Measurements from ENCODE around the gene PNPLA5. TPM values are rescaled to one million over a fixed set of nuclear protein-coding genes. Genes with fewer than 3 reads are reported as not detected.

PNPLA5 gene
- total RNA-seq, 1 experiment from 2014 or later = not detected

GRCh38 chr22:43917521-43917920 lies 25.7 kb upstream of the PNPLA5 start:
- ATAC-seq = no peak
- Histone ChIP-seq H3K36me3 (ENCODE audit: low read depth, low read length) (no peaks in the 10 kb centered on the region), H2AFZ (ENCODE audit: low read length) (no peak overlapping the region), H3K27ac (ENCODE audit: low read length) (no peak overlapping the region), H3K79me2 (ENCODE audit: low read length) (no peaks in the 10 kb centered on the region), H3K4me2 (ENCODE audit: low read length) (no peak overlapping the region), H3K4me3 (ENCODE audit: low read length) (no peak overlapping the region), H3K27me3 (ENCODE audit: low read length) (no peaks in the 10 kb centered on the region), H3F3A (ENCODE audit: low read length, unreplicated experiment) (no peaks in the 10 kb centered on the region), H3K9me3 (ENCODE audit: low read length) (no peaks in the 10 kb centered on the region), H3K4me1 (ENCODE audit: insufficient read depth, low read length) (peaks cover 13% of the 10 kb centered on the region), H4K20me1 (ENCODE audit: low read length) (no peaks in the 10 kb centered on the region), H3K9me2 (replicated peaks; ENCODE audit: low read length) (no peaks in the 10 kb centered on the region), H3K9ac (ENCODE audit: low read length) (no peak overlapping the region)
- TF ChIP-seq EZH2 (IDR thresholded peaks at IDR 0.05; ENCODE audit: low read length, unreplicated experiment) (no peak), EZH2phosphoT487 (IDR thresholded peaks at IDR 0.05; ENCODE audit: borderline replicate concordance, low read length) (no peak)
- TF ChIP-seq, protein P1, sequence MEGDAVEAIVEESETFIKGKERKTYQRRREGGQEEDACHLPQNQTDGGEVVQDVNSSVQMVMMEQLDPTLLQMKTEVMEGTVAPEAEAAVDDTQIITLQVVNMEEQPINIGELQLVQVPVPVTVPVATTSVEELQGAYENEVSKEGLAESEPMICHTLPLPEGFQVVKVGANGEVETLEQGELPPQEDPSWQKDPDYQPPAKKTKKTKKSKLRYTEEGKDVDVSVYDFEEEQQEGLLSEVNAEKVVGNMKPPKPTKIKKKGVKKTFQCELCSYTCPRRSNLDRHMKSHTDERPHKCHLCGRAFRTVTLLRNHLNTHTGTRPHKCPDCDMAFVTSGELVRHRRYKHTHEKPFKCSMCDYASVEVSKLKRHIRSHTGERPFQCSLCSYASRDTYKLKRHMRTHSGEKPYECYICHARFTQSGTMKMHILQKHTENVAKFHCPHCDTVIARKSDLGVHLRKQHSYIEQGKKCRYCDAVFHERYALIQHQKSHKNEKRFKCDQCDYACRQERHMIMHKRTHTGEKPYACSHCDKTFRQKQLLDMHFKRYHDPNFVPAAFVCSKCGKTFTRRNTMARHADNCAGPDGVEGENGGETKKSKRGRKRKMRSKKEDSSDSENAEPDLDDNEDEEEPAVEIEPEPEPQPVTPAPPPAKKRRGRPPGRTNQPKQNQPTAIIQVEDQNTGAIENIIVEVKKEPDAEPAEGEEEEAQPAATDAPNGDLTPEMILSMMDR (conservative IDR thresholded peaks at IDR 0.05; ENCODE audit: low read depth, low read length) = no peak
- BruUV-seq (replicated peaks) = no TSS peak
- intact Hi-C loops (cut with micrococcal nuclease) = no loop called here
- CTCF ChIA-PET = no interaction called here
- POLR2A ChIA-PET (ENCODE audit: unreplicated experiment) = no interaction called here
- no peak for DNase-seq

- Histone ChIP-seq H3K27ac (ENCODE audit: low read length) (no peak overlapping the region), H4K20me1 (ENCODE audit: low read length) (no peaks in the 10 kb centered on the region), H3K4me2 (ENCODE audit: low read length) (no peak overlapping the region), H3F3A (ENCODE audit: low read length, unreplicated experiment) (no peaks in the 10 kb centered on the region), H3K27me3 (ENCODE audit: low read length) (peaks cover 3% of the 10 kb centered on the region; the same call in 1 of the 2 replicates), H3K9me2 (replicated peaks; ENCODE audit: low read length) (no peaks in the 10 kb centered on the region), H2AFZ (ENCODE audit: low read length) (no peak overlapping the region), H3K9ac (ENCODE audit: low read length) (no peak overlapping the region), H3K4me1 (ENCODE audit: insufficient read depth, low read length) (no peaks in the 10 kb centered on the region), H3K36me3 (ENCODE audit: low read depth, low read length) (no peaks in the 10 kb centered on the region), H3K9me3 (ENCODE audit: low read length) (no peaks in the 10 kb centered on the region), H3K4me3 (ENCODE audit: low read length) (no peak overlapping the region), H3K79me2 (ENCODE audit: low read length) (no peaks in the 10 kb centered on the region)
- POLR2A ChIA-PET (ENCODE audit: unreplicated experiment) = no interaction called here
- CTCF ChIA-PET = no interaction called here
- DNase-seq (no peak), ATAC-seq (no peak)
- intact Hi-C loops (cut with micrococcal nuclease) = no loop called here
- no TSS peak for BruUV-seq (replicated peaks)
- TF ChIP-seq EZH2 (IDR thresholded peaks at IDR 0.05; ENCODE audit: low read length, unreplicated experiment) (no peak), EZH2phosphoT487 (IDR thresholded peaks at IDR 0.05; ENCODE audit: borderline replicate concordance, low read length) (no peak)
- TF ChIP-seq, protein P1 (conservative IDR thresholded peaks at IDR 0.05; ENCODE audit: low read depth, low read length) = no peak
Observed at GRCh38 chr22:43911351-43911750, 19.5 kb upstream of the PNPLA5 start.

DNA sequence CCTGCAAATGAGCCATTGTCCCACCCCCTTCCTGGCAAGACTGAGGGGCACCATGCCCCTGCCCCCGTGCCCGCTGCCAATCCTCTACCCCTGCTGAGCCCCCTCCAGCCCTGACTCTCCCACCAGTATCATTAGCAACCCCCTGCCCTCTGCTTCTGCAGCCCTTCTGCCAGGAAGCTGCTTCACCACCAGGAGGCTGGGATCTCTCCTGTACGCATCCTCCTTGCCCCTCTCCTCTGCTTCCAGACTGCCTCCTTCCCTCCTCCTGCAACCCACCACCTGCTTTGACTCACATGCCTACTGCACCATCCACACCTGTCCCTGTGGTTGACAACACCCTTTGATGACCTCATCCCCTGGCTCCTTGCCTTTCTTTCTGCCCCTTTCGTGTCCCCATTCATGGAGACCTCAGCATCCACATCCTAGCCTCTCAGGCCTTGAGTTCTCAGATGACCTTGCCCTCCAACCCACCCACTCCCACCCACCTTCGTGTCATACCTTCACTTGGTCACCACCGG lies 18.4 kb upstream of the PNPLA5 start:
- H3K9ac ChIP-seq (ENCODE audit: low read length) = no peak overlapping the region
- TF ChIP-seq EZH2phosphoT487 (IDR thresholded peaks at IDR 0.05; ENCODE audit: borderline replicate concordance, low read length) = no peak
- no peak for TF ChIP-seq EZH2 (IDR thresholded peaks at IDR 0.05; ENCODE audit: low read length, unreplicated experiment)
- TF ChIP-seq, protein P1 (conservative IDR thresholded peaks at IDR 0.05; ENCODE audit: low read depth, low read length) = no peak
- BruUV-seq (replicated peaks) = no TSS peak
- no peak overlapping the region for H3K27ac ChIP-seq (ENCODE audit: low read length)
- intact Hi-C loops (cut with micrococcal nuclease) = no loop called here
- no peaks in the 10 kb centered on the region for H3K36me3 ChIP-seq (ENCODE audit: low read depth, low read length)
- no peaks in the 10 kb centered on the region for H3K9me3 ChIP-seq (ENCODE audit: low read length)
- H3K4me1 ChIP-seq (ENCODE audit: insufficient read depth, low read length) = no peaks in the 10 kb centered on the region
- peak; percentile 14 for DNase-seq
- H3K79me2 ChIP-seq (ENCODE audit: low read length) = no peaks in the 10 kb centered on the region
- H3K4me3 ChIP-seq (ENCODE audit: low read length) = no peak overlapping the region
- no peak for ATAC-seq
- no peaks in the 10 kb centered on the region for H3F3A ChIP-seq (ENCODE audit: low read length, unreplicated experiment)
- H4K20me1 ChIP-seq (ENCODE audit: low read length) = no peaks in the 10 kb centered on the region
- no peaks in the 10 kb centered on the region for H3K9me2 ChIP-seq (replicated peaks; ENCODE audit: low read length)
- ChIA-PET CTCF (no interaction called here), POLR2A (ENCODE audit: unreplicated experiment) (no interaction called here)
- H3K27me3 ChIP-seq (ENCODE audit: low read length) = peaks cover 3% of the 10 kb centered on the region; the same call in 1 of the 2 replicates
- H3K4me2 ChIP-seq (ENCODE audit: low read length) = no peak overlapping the region
- H2AFZ ChIP-seq (ENCODE audit: low read length) = no peak overlapping the region
